ENCODE data around the gene RBM4B. TPM values are rescaled to one million over a fixed set of nuclear protein-coding genes. Genes with fewer than 3 reads are reported as not detected.

Gene RBM4B
- total and polyA plus RNA-seq, 8 donors: 11.3 to 61.4 (median 16.1) TPM; not detected in 1

DNA sequence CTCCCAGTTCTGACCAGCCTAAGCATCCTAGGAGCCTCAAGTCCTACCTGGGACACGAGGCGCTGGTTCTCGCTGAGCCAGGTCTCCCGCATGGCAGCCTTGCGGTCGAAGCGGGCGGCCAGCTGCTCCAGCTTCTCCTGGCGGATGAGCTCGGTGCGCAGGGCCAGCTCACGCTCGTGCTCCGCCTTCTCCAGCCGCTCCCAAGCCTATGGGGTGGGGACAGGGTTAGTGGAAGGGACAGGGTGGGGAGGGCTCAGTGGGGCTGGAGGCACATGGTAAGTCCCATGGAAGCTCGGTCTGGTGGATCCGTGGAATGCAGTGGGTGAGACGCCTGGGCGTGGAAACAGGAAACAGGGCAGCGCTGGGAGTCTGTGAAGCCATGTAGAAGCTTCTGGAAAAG, 30.4 kb upstream of the RBM4B start:
- TF ChIP-seq EP300 (IDR thresholded peaks at IDR 0.05): no peak
- no peak for TF ChIP-seq POLR2AphosphoS5 (IDR thresholded peaks at IDR 0.05)
- TF ChIP-seq POLR2A (IDR thresholded peaks at IDR 0.05): no peak
- TF ChIP-seq, protein P1, sequence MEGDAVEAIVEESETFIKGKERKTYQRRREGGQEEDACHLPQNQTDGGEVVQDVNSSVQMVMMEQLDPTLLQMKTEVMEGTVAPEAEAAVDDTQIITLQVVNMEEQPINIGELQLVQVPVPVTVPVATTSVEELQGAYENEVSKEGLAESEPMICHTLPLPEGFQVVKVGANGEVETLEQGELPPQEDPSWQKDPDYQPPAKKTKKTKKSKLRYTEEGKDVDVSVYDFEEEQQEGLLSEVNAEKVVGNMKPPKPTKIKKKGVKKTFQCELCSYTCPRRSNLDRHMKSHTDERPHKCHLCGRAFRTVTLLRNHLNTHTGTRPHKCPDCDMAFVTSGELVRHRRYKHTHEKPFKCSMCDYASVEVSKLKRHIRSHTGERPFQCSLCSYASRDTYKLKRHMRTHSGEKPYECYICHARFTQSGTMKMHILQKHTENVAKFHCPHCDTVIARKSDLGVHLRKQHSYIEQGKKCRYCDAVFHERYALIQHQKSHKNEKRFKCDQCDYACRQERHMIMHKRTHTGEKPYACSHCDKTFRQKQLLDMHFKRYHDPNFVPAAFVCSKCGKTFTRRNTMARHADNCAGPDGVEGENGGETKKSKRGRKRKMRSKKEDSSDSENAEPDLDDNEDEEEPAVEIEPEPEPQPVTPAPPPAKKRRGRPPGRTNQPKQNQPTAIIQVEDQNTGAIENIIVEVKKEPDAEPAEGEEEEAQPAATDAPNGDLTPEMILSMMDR (IDR thresholded peaks at IDR 0.05): no peak
- Histone ChIP-seq H3K27ac (no peak overlapping the region), H3K36me3 (peaks cover 0 to 6% (median 0%) of the 10 kb centered on the region in 4 donors), H3K27me3 (no peaks in the 10 kb centered on the region), H3K9me3 (no peaks in the 10 kb centered on the region), H3K4me1 (no peaks in the 10 kb centered on the region), H3K4me3 (no peak overlapping the region)
- no peak for DNase-seq
- intact Hi-C loops (cut with DNase I; ENCODE audit: low total_unique reads): no loop called here
- 94 to 96% (median 95%) methylated on average over 20 of the region's 20 CpGs for WGBS, 5 donors

DNA sequence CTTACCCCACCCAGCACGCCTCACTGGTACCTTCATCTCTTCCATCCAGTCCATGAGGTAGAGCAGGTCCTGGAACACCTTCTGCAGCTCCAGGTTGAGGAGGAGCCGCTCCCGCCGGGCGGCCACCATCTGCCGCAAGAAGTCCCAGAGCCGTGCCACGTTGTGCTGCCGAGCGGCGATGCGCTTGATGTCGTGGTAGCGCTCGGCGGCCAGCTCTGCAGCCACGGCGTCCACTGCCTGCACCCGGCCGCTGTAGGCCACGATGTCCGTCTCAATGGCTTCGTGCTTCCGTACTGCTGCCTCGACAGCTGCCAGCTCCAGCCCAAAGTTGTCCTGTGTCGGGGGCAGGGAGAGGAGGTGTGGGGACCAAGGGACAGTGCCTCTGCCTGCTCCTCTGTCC, 29.8 kb upstream of the RBM4B start:
- DNase-seq: no peak
- WGBS, 5 donors: 95 to 98% (median 97%) methylated on average over 18 to 26 of the region's 26 CpGs
- Histone ChIP-seq H3K27ac (no peak overlapping the region), H3K9me3 (no peaks in the 10 kb centered on the region), H3K27me3 (no peaks in the 10 kb centered on the region), H3K36me3 (peaks cover 0 to 6% (median 0%) of the 10 kb centered on the region in 4 donors), H3K4me3 (no peak overlapping the region), H3K4me1 (no peaks in the 10 kb centered on the region)
- no peak for TF ChIP-seq EP300 (IDR thresholded peaks at IDR 0.05)
- TF ChIP-seq, protein P1 (IDR thresholded peaks at IDR 0.05): no peak
- TF ChIP-seq POLR2AphosphoS5 (IDR thresholded peaks at IDR 0.05): no peak
- no peak for TF ChIP-seq POLR2A (IDR thresholded peaks at IDR 0.05)
- intact Hi-C loops (cut with DNase I; ENCODE audit: low total_unique reads): no loop called here

GRCh38 chr11:66706989-66707388, 29.3 kb upstream of the RBM4B start:
- Histone ChIP-seq H3K36me3 (peaks cover 0 to 6% (median 0%) of the 10 kb centered on the region in 4 donors), H3K4me1 (no peaks in the 10 kb centered on the region), H3K4me3 (no peak overlapping the region), H3K27ac (no peak overlapping the region), H3K27me3 (no peaks in the 10 kb centered on the region), H3K9me3 (no peaks in the 10 kb centered on the region)
- DNase-seq: no peak
- TF ChIP-seq, protein P1 (IDR thresholded peaks at IDR 0.05): no peak
- no peak for TF ChIP-seq POLR2A (IDR thresholded peaks at IDR 0.05)
- TF ChIP-seq EP300 (IDR thresholded peaks at IDR 0.05): no peak
- no peak for TF ChIP-seq POLR2AphosphoS5 (IDR thresholded peaks at IDR 0.05)
- 78 to 93% (median 86%) methylated on average over 8 to 9 of the region's 9 CpGs for WGBS, 5 donors
- intact Hi-C loops (cut with DNase I; ENCODE audit: low total_unique reads): no loop called here

DNA sequence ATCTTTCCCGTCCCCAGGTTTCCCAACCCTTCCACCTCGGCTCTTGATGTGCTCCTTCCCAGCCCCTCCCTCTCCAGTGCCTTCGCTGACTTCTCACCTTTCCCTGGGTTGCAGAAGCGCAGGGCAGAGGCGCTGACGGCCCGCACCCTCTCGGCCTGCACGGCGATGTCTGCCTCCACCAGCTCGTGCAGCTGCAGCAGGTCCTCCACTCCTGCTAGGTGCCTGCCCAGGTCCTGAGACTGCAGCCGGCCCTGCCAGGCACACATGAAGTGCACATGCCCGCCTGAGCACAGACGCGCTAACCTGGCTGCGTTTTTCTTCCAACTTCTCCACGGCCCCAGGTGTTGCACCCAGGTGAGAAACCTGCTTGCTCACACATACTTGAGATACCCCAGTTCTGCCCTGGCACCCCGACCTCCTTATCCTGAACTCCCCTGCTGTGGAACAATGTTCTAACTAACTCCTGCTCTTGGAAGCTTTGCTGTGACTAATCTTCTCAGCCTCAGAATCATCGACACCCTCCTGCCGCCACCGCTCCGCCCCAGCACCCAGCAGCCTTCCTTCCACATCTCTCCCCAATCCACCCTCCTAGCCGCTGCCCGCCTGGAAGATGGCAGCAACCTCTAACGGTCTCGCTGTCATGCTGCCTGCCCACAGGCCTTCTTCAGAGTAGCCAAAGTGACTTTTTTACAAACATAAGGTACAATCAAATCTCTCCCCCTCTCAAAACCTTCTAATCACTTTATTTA, 28.1 kb upstream of the RBM4B start:
- H3K36me3 ChIP-seq: peaks cover 0 to 10% (median 4%) of the 10 kb centered on the region in 4 donors
- H3K27me3 ChIP-seq: no peaks in the 10 kb centered on the region
- H3K4me1 ChIP-seq: no peaks in the 10 kb centered on the region
- H3K27ac ChIP-seq: no peak overlapping the region
- TF ChIP-seq EP300 (IDR thresholded peaks at IDR 0.05) (no peak), POLR2AphosphoS5 (IDR thresholded peaks at IDR 0.05) (no peak), POLR2A (IDR thresholded peaks at IDR 0.05) (no peak)
- TF ChIP-seq, protein P1 (IDR thresholded peaks at IDR 0.05): no peak
- H3K9me3 ChIP-seq: no peaks in the 10 kb centered on the region
- no peak overlapping the region for H3K4me3 ChIP-seq
- DNase-seq: no peak
- 90 to 96% (median 93%) methylated on average over 26 of the region's 26 CpGs for WGBS, 5 donors
- intact Hi-C loops (cut with DNase I; ENCODE audit: low total_unique reads): no loop called here

Measured in stomach (tissue), 9 donors.